PC-3 (cell line): ENCODE results near the gene DQX1. TPM values are rescaled to one million over a fixed set of nuclear protein-coding genes. Genes with fewer than 3 reads are reported as not detected.

Experiments used
- ATAC-seq: fragments of 200-7000 bp; cut with Tn5 transposase; 2 replicates; pipeline ENCODE4 v1.9.1; 2020; ENCODE audit warnings: mild to moderate bottlenecking, moderate library complexity
- BruUV-seq: library from RNA; stranded (reverse); fragments of 400-500 nt; replicated peaks from 2 replicates; lab custom pipeline; 2021; lab: Mats Ljungman, UMichigan
- CTCF ChIA-PET: fragments of 300-600 bp; sonication (Branson Sonifier 250); formaldehyde crosslinking; loops from one replicate; lab custom pipeline; 2022; ENCODE audit warnings: antibody characterized with exemption; lab: Charles Lee
- POLR2A ChIA-PET: fragments of 300-600 bp; sonication (Branson Sonifier 250); formaldehyde crosslinking; loops from one replicate; lab custom pipeline; 2022; ENCODE audit warnings: antibody characterized with exemption; ENCODE audit not compliant: unreplicated experiment; lab: Charles Lee
- DNase-seq: peaks from one replicate; pipeline ENCODE4 v3.0.0-alpha.2; 2015
- H2AFZ ChIP-seq: fragments of 300-600 bp; sonication (generic); 2 replicates; pipeline ENCODE4 v1.6.0; 2016; ENCODE audit warnings: antibody characterized with exemption, low read length
- H3F3A ChIP-seq: fragments of 300-600 bp; sonication (generic); one replicate; pipeline ENCODE4 v1.6.0; 2017; ENCODE audit warnings: antibody characterized with exemption, low read length, control low read depth, mild to moderate bottlenecking; ENCODE audit not compliant: unreplicated experiment
- H3K27ac ChIP-seq: fragments of 300-600 bp; sonication (generic); 2 replicates; pipeline ENCODE4 v1.5.1; 2016; ENCODE audit warnings: mild to moderate bottlenecking, low read length
- H3K27me3 ChIP-seq: fragments of 300-600 bp; sonication (generic); 2 replicates; pipeline ENCODE4 v1.6.1; 2016; ENCODE audit warnings: low read length, mixed read lengths
- H3K36me3 ChIP-seq: fragments of 300-600 bp; sonication (generic); 2 replicates; pipeline ENCODE4 v1.6.1; 2016; ENCODE audit warnings: low read depth, mixed run types, low read length, mixed read lengths
- H3K4me1 ChIP-seq: fragments of 300-600 bp; sonication (generic); 2 replicates; pipeline ENCODE4 v1.5.1; 2016; ENCODE audit warnings: low read length; ENCODE audit not compliant: insufficient read depth
- H3K4me2 ChIP-seq: fragments of 300-600 bp; sonication (generic); 2 replicates; pipeline ENCODE4 v1.6.0; 2016; ENCODE audit warnings: low read length
- H3K4me3 ChIP-seq: fragments of 300-600 bp; sonication (generic); 2 replicates; pipeline ENCODE4 v1.5.1; 2016; ENCODE audit warnings: mild to moderate bottlenecking, low read length, mixed read lengths
- H3K79me2 ChIP-seq: fragments of 300-600 bp; sonication (generic); 2 replicates; pipeline ENCODE4 v1.6.1; 2017; ENCODE audit warnings: low read length, mixed read lengths
- H3K9ac ChIP-seq: fragments of 300-600 bp; sonication (generic); 2 replicates; pipeline ENCODE4 v1.6.0; 2016; ENCODE audit warnings: mild to moderate bottlenecking, low read length
- H3K9me2 ChIP-seq: fragments of 300-600 bp; sonication (generic); replicated peaks from 2 replicates; pipeline ENCODE4 v1.6.1; 2016; ENCODE audit warnings: mixed run types, low read length, mixed read lengths
- H3K9me3 ChIP-seq: fragments of 300-600 bp; sonication (generic); 2 replicates; pipeline ENCODE4 v1.6.1; 2016; ENCODE audit warnings: low read length, mixed read lengths
- H4K20me1 ChIP-seq: fragments of 300-600 bp; sonication (generic); 2 replicates; pipeline ENCODE4 v1.6.1; 2016; ENCODE audit warnings: low read length, mixed read lengths
- EZH2 ChIP-seq: fragments of 300-600 bp; sonication (generic); IDR thresholded peaks from one replicate; pipeline ENCODE4 v1.6.1; 2017; ENCODE audit warnings: antibody characterized with exemption, mild to moderate bottlenecking, low read length; ENCODE audit not compliant: unreplicated experiment
- EZH2phosphoT487 ChIP-seq: fragments of 300-600 bp; sonication (generic); IDR thresholded peaks from 2 replicates; pipeline ENCODE4 v1.6.1; 2018; ENCODE audit warnings: mild to moderate bottlenecking, antibody characterized with exemption, low read length, borderline replicate concordance
- intact Hi-C: fragments of 100-400 bp; cut with micrococcal nuclease; formaldehyde crosslinking; loops from 2 replicates; pipeline ENCODE4 v1.9.0; 2023
- total RNA-seq: library from RNA; depleted of rRNA; stranded (reverse); fragments of >200 nt; gene quantifications from 2 replicates; pipeline ENCODE4 v1.2.3, GENCODE V29; 2014
- TF ChIP-seq, protein P1 (sequence below): fragments of 300-600 bp; sonication (generic); conservative IDR thresholded peaks from 2 replicates; pipeline ENCODE4 v1.5.1; 2017; ENCODE audit warnings: antibody characterized with exemption, low read depth, mild to moderate bottlenecking, low read length

DQX1 gene
- total RNA-seq, 1 experiment from 2014 or later = 0.07 TPM

- H3K4me1 ChIP-seq = peaks cover 9% of the 10 kb centered on the region
- TF ChIP-seq EZH2 (no peak), EZH2phosphoT487 (no peak)
- TF ChIP-seq, protein P1, sequence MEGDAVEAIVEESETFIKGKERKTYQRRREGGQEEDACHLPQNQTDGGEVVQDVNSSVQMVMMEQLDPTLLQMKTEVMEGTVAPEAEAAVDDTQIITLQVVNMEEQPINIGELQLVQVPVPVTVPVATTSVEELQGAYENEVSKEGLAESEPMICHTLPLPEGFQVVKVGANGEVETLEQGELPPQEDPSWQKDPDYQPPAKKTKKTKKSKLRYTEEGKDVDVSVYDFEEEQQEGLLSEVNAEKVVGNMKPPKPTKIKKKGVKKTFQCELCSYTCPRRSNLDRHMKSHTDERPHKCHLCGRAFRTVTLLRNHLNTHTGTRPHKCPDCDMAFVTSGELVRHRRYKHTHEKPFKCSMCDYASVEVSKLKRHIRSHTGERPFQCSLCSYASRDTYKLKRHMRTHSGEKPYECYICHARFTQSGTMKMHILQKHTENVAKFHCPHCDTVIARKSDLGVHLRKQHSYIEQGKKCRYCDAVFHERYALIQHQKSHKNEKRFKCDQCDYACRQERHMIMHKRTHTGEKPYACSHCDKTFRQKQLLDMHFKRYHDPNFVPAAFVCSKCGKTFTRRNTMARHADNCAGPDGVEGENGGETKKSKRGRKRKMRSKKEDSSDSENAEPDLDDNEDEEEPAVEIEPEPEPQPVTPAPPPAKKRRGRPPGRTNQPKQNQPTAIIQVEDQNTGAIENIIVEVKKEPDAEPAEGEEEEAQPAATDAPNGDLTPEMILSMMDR = no peak
- no peak overlapping the region for H3K4me3 ChIP-seq
- peak; percentile 64 for ATAC-seq
- no peaks in the 10 kb centered on the region for H3K9me2 ChIP-seq
- H3K27me3 ChIP-seq = no peaks in the 10 kb centered on the region
- peak overlapping the region; percentile 48; the same call in 1 of the 2 replicates for H2AFZ ChIP-seq
- no peaks in the 10 kb centered on the region for H3K36me3 ChIP-seq
- BruUV-seq = no TSS peak
- POLR2A ChIA-PET = no interaction called here
- no peaks in the 10 kb centered on the region for H3F3A ChIP-seq
- H3K27ac ChIP-seq = no peak overlapping the region
- peak overlapping the region; percentile 6; the same call in 1 of the 2 replicates for H3K4me2 ChIP-seq
- CTCF ChIA-PET = no interaction called here
- no peak overlapping the region for H3K9ac ChIP-seq
- intact Hi-C loops = no loop called here
- H3K79me2 ChIP-seq = no peaks in the 10 kb centered on the region
- peak; percentile 63 for DNase-seq
- no peaks in the 10 kb centered on the region for H4K20me1 ChIP-seq
- H3K9me3 ChIP-seq = no peaks in the 10 kb centered on the region
Observed at GRCh38 chr2:74560591-74560990, 34.6 kb upstream of the DQX1 start.

DNA sequence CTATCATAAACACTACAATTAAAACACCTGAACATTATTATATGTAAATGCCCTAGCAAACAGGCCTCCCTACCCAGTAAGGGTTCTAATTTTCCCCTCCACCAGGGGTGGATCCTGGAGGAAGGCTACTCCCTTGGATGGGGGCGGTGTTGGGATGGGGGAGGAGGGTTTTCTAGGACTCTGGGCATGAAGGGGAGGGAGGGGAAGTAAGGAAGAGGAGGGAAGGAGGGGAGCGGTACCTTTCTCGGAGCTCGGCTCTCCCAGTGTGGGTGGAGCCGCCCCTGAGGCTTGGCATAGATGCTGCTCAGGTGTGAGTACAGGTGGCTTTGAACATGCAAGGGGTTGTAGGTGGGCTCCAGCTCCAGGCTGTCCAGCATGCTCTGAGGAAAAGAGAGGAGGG, 33.9 kb upstream of the DQX1 start:
- Histone ChIP-seq H3K9me3 (no peaks in the 10 kb centered on the region), H3K9me2 (no peaks in the 10 kb centered on the region), H3K36me3 (no peaks in the 10 kb centered on the region), H3K9ac (no peak overlapping the region), H3F3A (no peaks in the 10 kb centered on the region), H3K27me3 (no peaks in the 10 kb centered on the region), H3K4me3 (no peak overlapping the region), H2AFZ (no peak overlapping the region), H4K20me1 (no peaks in the 10 kb centered on the region), H3K27ac (no peak overlapping the region), H3K79me2 (no peaks in the 10 kb centered on the region), H3K4me2 (no peak overlapping the region), H3K4me1 (peaks cover 9% of the 10 kb centered on the region)
- intact Hi-C loops = no loop called here
- ChIA-PET CTCF (no interaction called here), POLR2A (no interaction called here)
- no TSS peak for BruUV-seq
- no peak for DNase-seq
- ATAC-seq = no peak
- TF ChIP-seq, protein P1 = no peak
- TF ChIP-seq EZH2phosphoT487 = no peak
- TF ChIP-seq EZH2 = no peak

- H4K20me1 ChIP-seq = no peaks in the 10 kb centered on the region
- no peaks in the 10 kb centered on the region for H3K36me3 ChIP-seq
- BruUV-seq = no TSS peak
- ChIA-PET CTCF (no interaction called here), POLR2A (interaction anchor here (0.6 kb wide), 2 partner anchors 32 to 303 kb away, joined by 3 to 5 read pairs; no protein-coding TSS in a partner anchor)
- H3K4me1 ChIP-seq = peaks cover 9% of the 10 kb centered on the region
- intact Hi-C loops = no loop called here
- no peak overlapping the region for H3K4me3 ChIP-seq
- H3K9ac ChIP-seq = no peak overlapping the region
- no peaks in the 10 kb centered on the region for H3K9me2 ChIP-seq
- H3K27ac ChIP-seq = no peak overlapping the region
- ATAC-seq (peak; percentile 12; the same call in 1 of the 2 replicates), DNase-seq (peak; percentile 14)
- H3K4me2 ChIP-seq = no peak overlapping the region
- H3K27me3 ChIP-seq = no peaks in the 10 kb centered on the region
- H3K79me2 ChIP-seq = no peaks in the 10 kb centered on the region
- no peaks in the 10 kb centered on the region for H3K9me3 ChIP-seq
- H2AFZ ChIP-seq = no peak overlapping the region
- no peaks in the 10 kb centered on the region for H3F3A ChIP-seq
- TF ChIP-seq EZH2 (no peak), EZH2phosphoT487 (no peak)
- TF ChIP-seq, protein P1 = no peak
Observed at GRCh38 chr2:74558284-74559230, 32.5 kb upstream of the DQX1 start.
